Measurements from ENCODE around the gene STK24. TPM values are rescaled to one million over a fixed set of nuclear protein-coding genes. Genes with fewer than 3 reads are reported as not detected.

The STK24 gene
- total RNA-seq, 1 experiment from 2014 or later: 51.2 TPM

DNA sequence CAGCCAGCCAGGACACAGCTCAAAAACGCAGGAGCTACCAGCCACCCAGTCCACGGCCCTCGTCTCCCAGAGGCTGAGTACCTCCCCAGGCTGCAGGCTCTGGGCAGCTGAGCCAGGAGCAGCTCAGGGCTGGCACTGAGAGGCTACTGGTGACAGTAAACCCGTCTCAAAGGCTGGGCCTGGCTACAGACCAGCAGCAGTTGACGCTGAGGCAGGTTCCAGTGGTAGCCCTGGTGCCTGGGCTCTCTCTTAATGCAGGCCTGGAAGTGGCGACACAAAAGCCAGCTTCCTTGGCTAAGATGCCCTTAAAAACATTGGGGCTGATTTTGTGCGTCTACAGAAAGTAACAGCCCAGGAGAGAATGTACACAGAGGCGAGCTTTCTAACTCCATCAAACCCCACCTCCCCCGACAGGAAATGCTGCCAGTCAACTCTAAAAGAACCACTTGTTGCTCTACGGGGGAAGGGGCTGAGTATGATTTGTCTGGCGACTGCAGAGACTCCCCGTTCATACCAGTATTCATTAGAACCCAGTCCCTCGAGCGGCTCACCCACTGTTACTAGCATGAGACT, 126.3 kb downstream of the STK24 start:
- intact Hi-C loops (cut with micrococcal nuclease; ENCODE audit: unreplicated experiment): no loop called here
- no TSS peak for BruUV-seq (replicated peaks)
- Mint-ChIP-seq H3K27me3 (ENCODE audit: unreplicated experiment) (no peaks in the 10 kb centered on the region), H3K36me3 (ENCODE audit: insufficient read depth, unreplicated experiment) (peaks cover 32% of the 10 kb centered on the region), H3K9me3 (ENCODE audit: low read depth, unreplicated experiment) (no peaks in the 10 kb centered on the region), H3K27ac (ENCODE audit: unreplicated experiment) (no peak overlapping the region), H3K4me1 (ENCODE audit: low read depth, unreplicated experiment) (peaks cover 7% of the 10 kb centered on the region), H3K4me3 (ENCODE audit: low read depth, unreplicated experiment) (no peak overlapping the region)
- CTCF ChIA-PET: no interaction called here
- DNase-seq: no peak
- TF ChIP-seq, protein P1, sequence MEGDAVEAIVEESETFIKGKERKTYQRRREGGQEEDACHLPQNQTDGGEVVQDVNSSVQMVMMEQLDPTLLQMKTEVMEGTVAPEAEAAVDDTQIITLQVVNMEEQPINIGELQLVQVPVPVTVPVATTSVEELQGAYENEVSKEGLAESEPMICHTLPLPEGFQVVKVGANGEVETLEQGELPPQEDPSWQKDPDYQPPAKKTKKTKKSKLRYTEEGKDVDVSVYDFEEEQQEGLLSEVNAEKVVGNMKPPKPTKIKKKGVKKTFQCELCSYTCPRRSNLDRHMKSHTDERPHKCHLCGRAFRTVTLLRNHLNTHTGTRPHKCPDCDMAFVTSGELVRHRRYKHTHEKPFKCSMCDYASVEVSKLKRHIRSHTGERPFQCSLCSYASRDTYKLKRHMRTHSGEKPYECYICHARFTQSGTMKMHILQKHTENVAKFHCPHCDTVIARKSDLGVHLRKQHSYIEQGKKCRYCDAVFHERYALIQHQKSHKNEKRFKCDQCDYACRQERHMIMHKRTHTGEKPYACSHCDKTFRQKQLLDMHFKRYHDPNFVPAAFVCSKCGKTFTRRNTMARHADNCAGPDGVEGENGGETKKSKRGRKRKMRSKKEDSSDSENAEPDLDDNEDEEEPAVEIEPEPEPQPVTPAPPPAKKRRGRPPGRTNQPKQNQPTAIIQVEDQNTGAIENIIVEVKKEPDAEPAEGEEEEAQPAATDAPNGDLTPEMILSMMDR (IDR thresholded peaks at IDR 0.05; ENCODE audit: unreplicated experiment): no peak

DNA sequence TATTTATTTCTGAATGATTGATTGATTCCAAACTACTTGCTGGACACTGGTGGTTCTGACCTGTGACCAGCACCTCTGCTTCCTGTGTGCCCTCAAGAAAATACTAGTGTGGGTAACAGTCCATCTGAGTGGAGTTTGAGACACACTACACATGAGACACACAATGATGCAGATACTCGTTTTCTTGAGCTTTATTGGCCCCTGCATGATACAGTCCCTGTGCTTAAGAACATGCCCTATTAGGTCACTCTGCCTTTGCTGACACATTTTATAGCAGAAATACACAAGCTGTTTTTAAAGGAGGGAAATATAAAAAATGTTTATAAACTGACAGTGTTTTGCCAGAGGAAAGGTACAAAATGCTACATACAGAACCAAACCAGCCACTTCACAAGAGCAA, 126.9 kb downstream of the STK24 start:
- no peaks in the 10 kb centered on the region for H3K9me3 Mint-ChIP-seq (ENCODE audit: low read depth, unreplicated experiment)
- H3K27me3 Mint-ChIP-seq (ENCODE audit: unreplicated experiment): no peaks in the 10 kb centered on the region
- CTCF ChIA-PET: no interaction called here
- TF ChIP-seq, protein P1 (IDR thresholded peaks at IDR 0.05; ENCODE audit: unreplicated experiment): no peak
- H3K27ac Mint-ChIP-seq (ENCODE audit: unreplicated experiment): no peak overlapping the region
- DNase-seq: no peak
- no TSS peak for BruUV-seq (replicated peaks)
- H3K4me3 Mint-ChIP-seq (ENCODE audit: low read depth, unreplicated experiment): no peak overlapping the region
- H3K4me1 Mint-ChIP-seq (ENCODE audit: low read depth, unreplicated experiment): peaks cover 7% of the 10 kb centered on the region
- peaks cover 34% of the 10 kb centered on the region for H3K36me3 Mint-ChIP-seq (ENCODE audit: insufficient read depth, unreplicated experiment)
- intact Hi-C loops (cut with micrococcal nuclease; ENCODE audit: unreplicated experiment): no loop called here

DNA sequence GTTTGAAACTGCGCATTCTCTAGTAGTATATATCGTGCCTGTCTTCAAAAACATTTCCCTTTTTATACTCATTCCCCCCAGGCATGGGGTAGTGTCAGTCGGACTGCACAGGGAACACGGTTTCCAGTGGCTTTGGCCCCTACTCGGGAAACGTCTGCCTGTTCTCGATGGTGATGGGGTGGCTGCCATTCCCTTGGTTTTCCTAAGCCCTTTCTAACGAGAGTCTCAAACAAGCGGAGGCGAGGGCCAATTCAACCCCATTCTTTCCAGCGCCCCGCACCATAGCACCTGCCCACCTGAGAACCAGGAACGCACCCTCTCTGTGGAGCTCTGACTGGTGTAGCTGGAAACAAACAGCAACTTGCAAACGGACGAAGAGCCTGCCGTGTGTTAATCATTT, 127.6 kb downstream of the STK24 start:
- Mint-ChIP-seq H3K27ac (ENCODE audit: unreplicated experiment) (no peak overlapping the region), H3K4me1 (ENCODE audit: low read depth, unreplicated experiment) (peaks cover 7% of the 10 kb centered on the region), H3K4me3 (ENCODE audit: low read depth, unreplicated experiment) (no peak overlapping the region), H3K27me3 (ENCODE audit: unreplicated experiment) (no peaks in the 10 kb centered on the region), H3K9me3 (ENCODE audit: low read depth, unreplicated experiment) (no peaks in the 10 kb centered on the region), H3K36me3 (ENCODE audit: insufficient read depth, unreplicated experiment) (peaks cover 38% of the 10 kb centered on the region)
- no peak for DNase-seq
- TF ChIP-seq, protein P1 (IDR thresholded peaks at IDR 0.05; ENCODE audit: unreplicated experiment): no peak
- intact Hi-C loops (cut with micrococcal nuclease; ENCODE audit: unreplicated experiment): loop anchor here (5.0 kb wide), 1 partner anchor 223 kb away; no protein-coding TSS in a partner anchor
- BruUV-seq (replicated peaks): no TSS peak
- CTCF ChIA-PET: no interaction called here

DNA sequence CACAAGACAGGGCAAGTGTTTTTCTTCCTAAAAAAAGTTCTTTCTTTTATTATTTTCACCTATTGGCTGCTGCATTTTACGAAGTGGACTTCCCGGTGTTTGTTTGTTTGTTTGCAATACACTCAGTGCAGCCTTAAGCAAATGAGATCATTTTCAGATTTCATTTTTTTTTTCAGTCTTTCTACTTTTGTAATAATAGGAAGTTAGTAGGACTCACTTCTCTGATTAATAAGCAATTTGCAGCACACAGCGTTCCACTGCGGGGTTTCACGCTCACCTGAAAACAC, 128.3 kb downstream of the STK24 start:
- peaks cover 7% of the 10 kb centered on the region for H3K4me1 Mint-ChIP-seq (ENCODE audit: low read depth, unreplicated experiment)
- BruUV-seq (replicated peaks): no TSS peak
- no peak overlapping the region for H3K4me3 Mint-ChIP-seq (ENCODE audit: low read depth, unreplicated experiment)
- CTCF ChIA-PET: no interaction called here
- H3K9me3 Mint-ChIP-seq (ENCODE audit: low read depth, unreplicated experiment): no peaks in the 10 kb centered on the region
- DNase-seq: no peak
- TF ChIP-seq, protein P1 (IDR thresholded peaks at IDR 0.05; ENCODE audit: unreplicated experiment): no peak
- peaks cover 38% of the 10 kb centered on the region for H3K36me3 Mint-ChIP-seq (ENCODE audit: insufficient read depth, unreplicated experiment)
- intact Hi-C loops (cut with micrococcal nuclease; ENCODE audit: unreplicated experiment): loop anchor here (5.0 kb wide), 1 partner anchor 224 kb away; no protein-coding TSS in a partner anchor
- H3K27me3 Mint-ChIP-seq (ENCODE audit: unreplicated experiment): no peaks in the 10 kb centered on the region
- no peak overlapping the region for H3K27ac Mint-ChIP-seq (ENCODE audit: unreplicated experiment)

Data from Calu3 (cell line).